ENCODE results near the gene ATG4D.

GRCh38 chr19:10550336-10550735 lies 6.6 kb downstream of the ATG4D start:
- TF ChIP-seq CTCF (IDR thresholded peaks at IDR 0.05) (no peak), POLR2A (IDR thresholded peaks at IDR 0.05) (no peak)
